HEK293 (cell line): ENCODE data around the gene TPM2.

Experiments used
- CTCF ChIA-PET: fragments of 350-600 bp; formaldehyde crosslinking; extraction: SDS; loops from one replicate; lab custom pipeline; 2021; ENCODE audit warnings: antibody characterized with exemption; lab: Yijun Ruan, JAX
- POLR2A ChIA-PET: fragments of 300-600 bp; formaldehyde crosslinking; extraction: SDS; loops from one replicate; lab custom pipeline; 2020; ENCODE audit warnings: antibody characterized with exemption, inconsistent platforms; lab: Yijun Ruan, JAX
- H3K27ac ChIP-seq: fragments of 200-500 bp; sonication (Bioruptor generic); 2 replicates; pipeline ENCODE4 v1.5.1; 2014; ENCODE audit warnings: low read depth, low read length, control low read depth, inconsistent platforms; ENCODE audit errors: extremely low read depth
- H3K36me3 ChIP-seq, 2 experiments: fragments of 200-500 bp in 1 of 2; sonication (Bioruptor generic) in 1 of 2; 1 replicate in 1 of 2; 2 replicates in 1 of 2; pipeline ENCODE4 v1.5.1; 2014 to 2017; ENCODE audit warnings: inconsistent platforms in 2 of 2, low read length in 2 of 2; ENCODE audit not compliant: control insufficient read depth in 2 of 2, insufficient read depth in 1 of 2
- H3K4me1 ChIP-seq: fragments of 200-500 bp; sonication (Bioruptor generic); 2 replicates; pipeline ENCODE4 v1.5.1; 2014; ENCODE audit warnings: mild to moderate bottlenecking, low read length, inconsistent platforms; ENCODE audit not compliant: control insufficient read depth, insufficient read depth
- H3K4me3 ChIP-seq: 2 replicates; pipeline ENCODE4 v1.5.1; 2011; ENCODE audit warnings: low read depth, mild to moderate bottlenecking, control low read depth, low read length, moderate library complexity
- H3K9me3 ChIP-seq: fragments of 200-500 bp; sonication (Bioruptor generic); 2 replicates; pipeline ENCODE4 v1.5.1; 2014; ENCODE audit warnings: low read depth, low read length, inconsistent platforms; ENCODE audit not compliant: control insufficient read depth, insufficient read depth
- OSR2 ChIP-seq: fragments of 450-650 bp; formaldehyde crosslinking; IDR thresholded peaks from 2 replicates; pipeline ENCODE4 v1.5.1; 2016; ENCODE audit warnings: missing biosample characterization, missing genetic modification characterization
- TCF7L2 ChIP-seq: IDR thresholded peaks from 2 replicates; pipeline ENCODE4 v1.6.1; 2011; ENCODE audit warnings: low read depth, mild to moderate bottlenecking, inconsistent platforms, low read length, moderate library complexity, borderline replicate concordance
- ZBTB20 ChIP-seq: fragments of 450-650 bp; formaldehyde crosslinking; IDR thresholded peaks from 2 replicates; pipeline ENCODE4 v1.5.1; 2016; ENCODE audit warnings: missing biosample characterization, missing genetic modification characterization
- ZEB2 ChIP-seq: fragments of 450-650 bp; formaldehyde crosslinking; IDR thresholded peaks from 2 replicates; pipeline ENCODE4 v1.5.1; 2016; ENCODE audit warnings: missing biosample characterization, missing genetic modification characterization
- ZNF202 ChIP-seq: fragments of 450-650 bp; formaldehyde crosslinking; IDR thresholded peaks from 2 replicates; pipeline ENCODE4 v1.5.1; 2016; ENCODE audit warnings: missing biosample characterization, missing genetic modification characterization, borderline replicate concordance
- ZNF292 ChIP-seq: fragments of 450-650 bp; formaldehyde crosslinking; IDR thresholded peaks from 2 replicates; pipeline ENCODE4 v1.5.1; 2016; ENCODE audit warnings: low read depth, missing biosample characterization, missing genetic modification characterization, borderline replicate concordance
- ZNF335 ChIP-seq: fragments of 450-650 bp; formaldehyde crosslinking; conservative IDR thresholded peaks from 2 replicates; pipeline ENCODE4 v1.5.1; 2016; ENCODE audit warnings: missing biosample characterization, missing genetic modification characterization
- ZNF341 ChIP-seq: fragments of 450-650 bp; formaldehyde crosslinking; IDR thresholded peaks from 2 replicates; pipeline ENCODE4; 2016; ENCODE audit warnings: low read depth, missing biosample characterization, missing genetic modification characterization
- ZNF391 ChIP-seq: fragments of 450-650 bp; formaldehyde crosslinking; IDR thresholded peaks from 2 replicates; pipeline ENCODE4 v1.5.1; 2016; ENCODE audit warnings: low read depth, missing biosample characterization, missing genetic modification characterization, borderline replicate concordance
- ZNF549 ChIP-seq: fragments of 450-650 bp; IDR thresholded peaks from 2 replicates; pipeline ENCODE4 v1.5.1; 2018; ENCODE audit warnings: missing biosample characterization, missing genetic modification characterization, mild to moderate bottlenecking, inconsistent platforms, moderate library complexity
- ZNF561 ChIP-seq: fragments of 450-650 bp; IDR thresholded peaks from 2 replicates; pipeline ENCODE4 v1.5.1; 2018; ENCODE audit warnings: missing biosample characterization, missing genetic modification characterization, borderline replicate concordance
- ZNF624 ChIP-seq: fragments of 450-650 bp; formaldehyde crosslinking; IDR thresholded peaks from 2 replicates; pipeline ENCODE4 v1.5.1; 2017; ENCODE audit warnings: missing biosample characterization, missing genetic modification characterization
- ZNF660 ChIP-seq: fragments of 450-650 bp; IDR thresholded peaks from 2 replicates; pipeline ENCODE4 v1.5.1; 2018; ENCODE audit warnings: missing biosample characterization, mild to moderate bottlenecking, missing genetic modification characterization
- ZNF76 ChIP-seq: fragments of 450-650 bp; formaldehyde crosslinking; IDR thresholded peaks from 2 replicates; pipeline ENCODE4; 2016; ENCODE audit warnings: low read depth, missing biosample characterization, missing genetic modification characterization, borderline replicate concordance
- ZXDB ChIP-seq: fragments of 450-650 bp; formaldehyde crosslinking; IDR thresholded peaks from 2 replicates; pipeline ENCODE4 v1.5.1; 2016; ENCODE audit warnings: missing biosample characterization, missing genetic modification characterization
- TF ChIP-seq, protein P1 (sequence below): fragments of 450-650 bp; formaldehyde crosslinking; IDR thresholded peaks from 2 replicates; pipeline ENCODE4 v1.5.1; 2016; ENCODE audit warnings: missing biosample characterization, missing genetic modification characterization
- TF ChIP-seq, protein P2 (sequence below): fragments of 450-650 bp; formaldehyde crosslinking; IDR thresholded peaks from 2 replicates; pipeline ENCODE4 v1.5.1; 2016; ENCODE audit warnings: missing biosample characterization, missing genetic modification characterization

Gene TPM2

DNA sequence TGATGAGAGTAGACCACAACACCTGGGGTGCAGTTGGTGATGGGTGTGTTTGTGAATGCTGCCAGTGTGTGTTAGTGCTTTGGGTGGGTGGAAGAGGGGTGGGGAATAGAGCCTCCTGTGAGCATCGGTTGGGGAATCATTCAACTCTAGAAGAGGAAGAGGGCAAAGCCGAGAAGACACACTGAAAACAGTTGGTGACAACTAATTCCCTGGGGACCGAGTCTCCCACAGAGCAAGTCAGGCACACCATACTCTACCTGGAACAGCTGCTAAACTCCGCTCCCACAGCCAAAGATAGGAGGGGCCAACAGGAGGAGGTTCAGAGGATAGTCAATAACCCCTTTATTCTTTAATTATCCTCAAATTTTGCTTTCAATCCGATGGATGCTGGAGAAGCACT is 23.2 kb downstream of the TPM2 start (continued):
- TF ChIP-seq TCF7L2 (no peak), ZEB2 (no peak)

DNA sequence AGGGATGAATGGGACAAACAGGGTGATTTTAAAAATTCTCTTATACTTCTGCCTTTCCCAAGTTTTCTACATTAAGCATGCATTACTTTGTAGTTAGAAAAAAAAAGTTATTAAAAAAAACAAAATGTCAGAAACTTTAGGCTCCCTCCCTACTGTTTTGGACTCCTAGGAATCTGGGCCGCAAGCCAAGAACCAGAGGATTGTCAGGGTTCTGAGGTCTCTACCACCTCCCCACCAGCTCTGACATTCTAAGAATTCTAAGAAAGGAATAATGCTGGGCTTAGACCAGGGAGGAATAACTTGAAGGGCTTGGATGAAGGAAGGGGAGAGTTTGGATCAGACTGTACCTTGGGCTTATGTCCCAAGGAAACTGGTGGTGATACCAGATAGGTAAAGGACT is 23.7 kb downstream of the TPM2 start:
- Histone ChIP-seq H3K4me3 (no peak overlapping the region), H3K27ac (no peak overlapping the region), H3K4me1 (no peaks in the 10 kb centered on the region), H3K36me3 (peaks cover 5 to 29% of the 10 kb centered on the region in 2 experiments), H3K9me3 (no peaks in the 10 kb centered on the region)
- ChIA-PET POLR2A (interaction anchor here (1.9 to 2.9 kb wide), 6 partner anchors 18 to 148 kb away, joined by 4 to 25 read pairs (median 8); partner anchors contain the start of genes CREB3, TLN1 and TPM2), CTCF (interaction anchor here (0.6 to 14.5 kb wide), 7 partner anchors 18 to 295 kb away, joined by 3 to 157 read pairs (median 5); partner anchors contain the start of gene TPM2)
- TF ChIP-seq, protein P1, sequence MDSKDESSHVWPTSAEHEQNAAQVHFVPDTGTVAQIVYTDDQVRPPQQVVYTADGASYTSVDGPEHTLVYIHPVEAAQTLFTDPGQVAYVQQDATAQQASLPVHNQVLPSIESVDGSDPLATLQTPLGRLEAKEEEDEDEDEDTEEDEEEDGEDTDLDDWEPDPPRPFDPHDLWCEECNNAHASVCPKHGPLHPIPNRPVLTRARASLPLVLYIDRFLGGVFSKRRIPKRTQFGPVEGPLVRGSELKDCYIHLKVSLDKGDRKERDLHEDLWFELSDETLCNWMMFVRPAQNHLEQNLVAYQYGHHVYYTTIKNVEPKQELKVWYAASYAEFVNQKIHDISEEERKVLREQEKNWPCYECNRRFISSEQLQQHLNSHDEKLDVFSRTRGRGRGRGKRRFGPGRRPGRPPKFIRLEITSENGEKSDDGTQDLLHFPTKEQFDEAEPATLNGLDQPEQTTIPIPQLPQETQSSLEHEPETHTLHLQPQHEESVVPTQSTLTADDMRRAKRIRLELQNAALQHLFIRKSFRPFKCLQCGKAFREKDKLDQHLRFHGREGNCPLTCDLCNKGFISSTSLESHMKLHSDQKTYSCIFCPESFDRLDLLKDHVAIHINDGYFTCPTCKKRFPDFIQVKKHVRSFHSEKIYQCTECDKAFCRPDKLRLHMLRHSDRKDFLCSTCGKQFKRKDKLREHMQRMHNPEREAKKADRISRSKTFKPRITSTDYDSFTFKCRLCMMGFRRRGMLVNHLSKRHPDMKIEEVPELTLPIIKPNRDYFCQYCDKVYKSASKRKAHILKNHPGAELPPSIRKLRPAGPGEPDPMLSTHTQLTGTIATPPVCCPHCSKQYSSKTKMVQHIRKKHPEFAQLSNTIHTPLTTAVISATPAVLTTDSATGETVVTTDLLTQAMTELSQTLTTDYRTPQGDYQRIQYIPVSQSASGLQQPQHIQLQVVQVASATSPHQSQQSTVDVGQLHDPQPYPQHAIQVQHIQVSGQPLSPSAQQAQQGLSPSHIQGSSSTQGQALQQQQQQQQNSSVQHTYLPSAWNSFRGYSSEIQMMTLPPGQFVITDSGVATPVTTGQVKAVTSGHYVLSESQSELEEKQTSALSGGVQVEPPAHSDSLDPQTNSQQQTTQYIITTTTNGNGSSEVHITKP (tag by site-specific recombination) = peak; percentile 25; the same call in 1 of the 2 replicates
- no peak for TF ChIP-seq ZNF624 (tag by site-specific recombination)

DNA sequence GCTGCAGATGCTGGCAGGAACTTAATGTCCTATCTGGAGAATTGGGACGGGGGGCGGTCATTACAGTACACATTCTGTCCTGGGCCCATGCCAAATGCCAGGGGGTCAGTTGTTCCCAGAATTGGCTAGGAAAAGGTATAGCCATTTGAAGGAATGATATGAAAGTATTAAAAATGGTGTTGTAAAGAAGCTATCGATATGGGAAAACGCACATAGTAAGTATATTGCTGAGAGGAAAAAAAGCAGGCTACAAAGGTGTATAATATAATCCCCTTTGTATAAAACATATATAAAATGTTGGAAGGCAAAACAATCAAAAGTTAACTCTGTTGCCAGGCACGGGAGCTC is 24.3 kb downstream of the TPM2 start:
- Histone ChIP-seq H3K27ac (peak overlapping the region; percentile 64; the same call in 1 of the 2 replicates), H3K36me3 (peaks cover 5 to 35% of the 10 kb centered on the region in 2 experiments), H3K9me3 (no peaks in the 10 kb centered on the region), H3K4me3 (peak overlapping the region; percentile 75), H3K4me1 (no peaks in the 10 kb centered on the region)
- TF ChIP-seq ZNF202 (tag by site-specific recombination) (no peak), ZNF335 (0 out of 2 replicates have a peak, but pooled peaks have one; percentile 19)
- ChIA-PET CTCF (interaction anchor here (0.6 to 14.5 kb wide), 8 partner anchors 10 to 296 kb away, joined by 3 to 157 read pairs (median 5); partner anchors contain the start of gene TPM2), POLR2A (interaction anchor here (1.1 to 2.9 kb wide), 12 partner anchors 13 to 149 kb away, joined by 3 to 25 read pairs (median 6); partner anchors contain the start of genes CREB3, TLN1 and TPM2)

DNA sequence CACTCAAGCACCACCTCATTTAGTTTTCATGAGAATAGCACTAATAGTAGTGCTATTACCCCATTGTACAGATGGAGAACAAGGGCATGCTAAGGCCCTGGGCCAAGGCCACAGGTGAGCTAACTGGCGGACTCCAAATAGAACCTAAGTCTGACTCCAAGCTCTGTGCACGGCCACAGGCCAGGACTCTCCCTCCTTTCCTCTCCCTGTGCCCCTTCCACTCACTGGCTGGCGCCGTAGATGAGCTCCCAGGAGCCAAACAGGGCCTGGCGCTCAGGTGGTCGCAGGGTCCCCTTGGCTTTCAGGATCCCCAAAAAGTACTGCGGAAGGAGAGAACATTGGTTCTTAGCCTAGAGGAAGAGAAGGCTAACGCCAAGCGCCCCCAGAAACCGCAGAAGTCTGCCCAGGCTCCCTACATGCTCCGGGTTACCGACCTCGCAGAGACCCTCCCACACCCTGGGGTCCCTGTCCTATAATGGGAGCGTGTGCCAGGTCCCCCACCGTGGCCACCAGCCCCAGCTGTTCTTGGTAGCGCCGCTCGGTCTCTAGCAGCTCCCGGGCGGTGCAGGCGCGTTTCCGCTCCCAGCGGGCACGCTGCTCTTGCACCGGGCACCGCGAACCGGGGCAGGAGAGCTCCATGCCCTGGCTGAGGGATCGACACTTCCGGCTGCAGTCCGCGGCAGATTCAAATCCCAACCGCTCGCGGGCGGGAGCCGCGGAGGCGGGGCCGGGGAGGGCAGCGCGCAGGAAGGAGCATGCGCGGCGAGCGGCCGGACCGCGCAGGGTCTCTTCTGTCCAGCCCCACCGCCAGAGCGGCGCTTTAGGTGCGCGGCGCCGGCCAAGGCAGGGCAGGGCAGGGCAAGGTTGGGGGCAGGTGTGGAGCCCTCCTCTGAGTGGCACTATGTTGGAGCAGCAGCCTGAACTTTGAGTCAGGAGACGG is 24.9 kb downstream of the TPM2 start, which contains the start of gene ARHGEF39:
TSS of gene ARHGEF39 (minus strand) at position 665 of the 940 bp plus-strand sequence. CDS start at position 639, 26 bp downstream.
- Histone ChIP-seq H3K4me3 (peak within 1 kb of the TSS; percentile 75), H3K27ac (peak within 1 kb of the TSS; percentile 64; the same call in 1 of the 2 replicates), H3K4me1 (no peaks in the 10 kb centered on the region), H3K36me3 (peaks cover 5 to 40% of the 10 kb centered on the region in 2 experiments), H3K9me3 (no peaks in the 10 kb centered on the region)
- ChIA-PET CTCF (interaction anchor here (0.5 to 14.5 kb wide), 15 partner anchors 9 to 1209 kb away, joined by 3 to 157 read pairs (median 5); partner anchors contain the start of genes CREB3 and TPM2), POLR2A (interaction anchor here (0.6 to 2.9 kb wide), 14 partner anchors 13 to 149 kb away, joined by 3 to 25 read pairs (median 5); partner anchors contain the start of genes CREB3, TLN1 and TPM2)
- TF ChIP-seq ZNF76 (tag by site-specific recombination) (peak; percentile 72; the same call in 1 of the 2 replicates), ZNF561 (tag by site-specific recombination) (peak; percentile 89; the same call in 1 of the 2 replicates), ZNF660 (tag by site-specific recombination) (no peak), ZNF391 (tag by site-specific recombination) (no peak), ZNF549 (tag by site-specific recombination) (no peak), OSR2 (tag by site-specific recombination) (no peak), ZNF341 (no peak; the same call in 1 of the 2 replicates), ZBTB20 (peak; percentile 62; the same call in 1 of the 2 replicates), ZXDB (tag by site-specific recombination) (peak; percentile 61; the same call in 1 of the 2 replicates), ZNF292 (tag by site-specific recombination) (no peak)
- TF ChIP-seq, protein P1 (tag by site-specific recombination) = no peak
- TF ChIP-seq, protein P2, sequence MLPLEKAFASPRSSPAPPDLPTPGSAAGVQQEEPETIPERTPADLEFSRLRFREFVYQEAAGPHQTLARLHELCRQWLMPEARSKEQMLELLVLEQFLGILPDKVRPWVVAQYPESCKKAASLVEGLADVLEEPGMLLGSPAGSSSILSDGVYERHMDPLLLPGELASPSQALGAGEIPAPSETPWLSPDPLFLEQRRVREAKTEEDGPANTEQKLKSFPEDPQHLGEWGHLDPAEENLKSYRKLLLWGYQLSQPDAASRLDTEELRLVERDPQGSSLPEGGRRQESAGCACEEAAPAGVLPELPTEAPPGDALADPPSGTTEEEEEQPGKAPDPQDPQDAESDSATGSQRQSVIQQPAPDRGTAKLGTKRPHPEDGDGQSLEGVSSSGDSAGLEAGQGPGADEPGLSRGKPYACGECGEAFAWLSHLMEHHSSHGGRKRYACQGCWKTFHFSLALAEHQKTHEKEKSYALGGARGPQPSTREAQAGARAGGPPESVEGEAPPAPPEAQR (tag by site-specific recombination) = no peak
